ENCODE measurements around the gene XXYLT1.

Gene XXYLT1

GRCh38 chr3:195180490-195181112 lies 90.4 kb downstream of the XXYLT1 start:
- Mint-ChIP-seq H3K4me3 (peak overlapping the region; percentile 9), H3K27me3 (ENCODE audit: low read depth, poor library complexity) (peaks cover 9% of the 10 kb centered on the region), H3K4me1 (peaks cover 81% of the 10 kb centered on the region), H3K36me3 (ENCODE audit: low read depth) (peaks cover 29% of the 10 kb centered on the region), H3K27ac (peak overlapping the region; percentile 92), H3K9me3 (no peaks in the 10 kb centered on the region)
- TF ChIP-seq, protein P1, sequence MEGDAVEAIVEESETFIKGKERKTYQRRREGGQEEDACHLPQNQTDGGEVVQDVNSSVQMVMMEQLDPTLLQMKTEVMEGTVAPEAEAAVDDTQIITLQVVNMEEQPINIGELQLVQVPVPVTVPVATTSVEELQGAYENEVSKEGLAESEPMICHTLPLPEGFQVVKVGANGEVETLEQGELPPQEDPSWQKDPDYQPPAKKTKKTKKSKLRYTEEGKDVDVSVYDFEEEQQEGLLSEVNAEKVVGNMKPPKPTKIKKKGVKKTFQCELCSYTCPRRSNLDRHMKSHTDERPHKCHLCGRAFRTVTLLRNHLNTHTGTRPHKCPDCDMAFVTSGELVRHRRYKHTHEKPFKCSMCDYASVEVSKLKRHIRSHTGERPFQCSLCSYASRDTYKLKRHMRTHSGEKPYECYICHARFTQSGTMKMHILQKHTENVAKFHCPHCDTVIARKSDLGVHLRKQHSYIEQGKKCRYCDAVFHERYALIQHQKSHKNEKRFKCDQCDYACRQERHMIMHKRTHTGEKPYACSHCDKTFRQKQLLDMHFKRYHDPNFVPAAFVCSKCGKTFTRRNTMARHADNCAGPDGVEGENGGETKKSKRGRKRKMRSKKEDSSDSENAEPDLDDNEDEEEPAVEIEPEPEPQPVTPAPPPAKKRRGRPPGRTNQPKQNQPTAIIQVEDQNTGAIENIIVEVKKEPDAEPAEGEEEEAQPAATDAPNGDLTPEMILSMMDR (IDR thresholded peaks at IDR 0.05) = no peak
- DNase-seq = no peak

DNA sequence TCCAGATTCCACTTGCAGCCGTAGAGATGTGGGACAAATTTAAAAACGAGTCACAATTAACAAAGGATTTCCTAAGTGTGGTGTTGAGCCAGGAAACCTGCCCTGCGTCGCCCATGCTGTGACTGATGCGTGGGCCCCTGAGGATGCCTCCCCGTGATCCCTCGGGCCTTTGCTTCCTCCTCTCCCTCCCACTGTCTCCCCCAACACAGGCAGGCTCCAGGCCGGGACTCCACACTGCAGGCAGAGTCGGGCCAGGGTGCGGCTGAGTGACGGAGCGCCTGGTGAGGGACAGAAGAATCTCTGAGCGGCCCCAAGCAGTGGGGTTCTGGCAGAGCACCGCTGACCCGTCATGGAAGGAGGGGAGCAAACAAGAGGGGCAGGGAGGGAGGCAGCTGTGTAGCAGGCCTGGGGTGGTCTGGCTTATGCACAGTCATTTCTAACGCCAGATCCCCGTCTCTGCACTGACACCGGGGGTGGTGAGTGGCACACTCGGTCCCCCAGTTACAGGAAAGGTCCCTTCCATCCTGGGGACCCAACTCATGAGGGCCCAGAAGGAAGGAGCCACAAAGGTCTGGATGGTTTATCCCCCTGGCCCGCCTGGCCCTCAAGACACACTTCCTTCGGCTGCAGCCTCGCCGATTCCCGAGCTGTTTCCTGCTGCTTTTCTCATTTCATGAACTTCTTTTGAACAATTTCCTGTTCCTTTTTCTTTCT lies 91.0 kb downstream of the XXYLT1 start:
- H3K27ac Mint-ChIP-seq = peak overlapping the region; percentile 97
- DNase-seq = no peak
- peak overlapping the region; percentile 9 for H3K4me3 Mint-ChIP-seq
- H3K36me3 Mint-ChIP-seq (ENCODE audit: low read depth) = peaks cover 36% of the 10 kb centered on the region
- TF ChIP-seq, protein P1 (IDR thresholded peaks at IDR 0.05) = no peak
- peaks cover 82% of the 10 kb centered on the region for H3K4me1 Mint-ChIP-seq
- peaks cover 11% of the 10 kb centered on the region for H3K27me3 Mint-ChIP-seq (ENCODE audit: low read depth, poor library complexity)
- no peaks in the 10 kb centered on the region for H3K9me3 Mint-ChIP-seq

- TF ChIP-seq, protein P1 (IDR thresholded peaks at IDR 0.05) = no peak
- DNase-seq = no peak
- peaks cover 34% of the 10 kb centered on the region for H3K36me3 Mint-ChIP-seq (ENCODE audit: low read depth)
- H3K4me3 Mint-ChIP-seq = no peak overlapping the region
- peaks cover 11% of the 10 kb centered on the region for H3K27me3 Mint-ChIP-seq (ENCODE audit: low read depth, poor library complexity)
- no peak overlapping the region for H3K27ac Mint-ChIP-seq
- H3K4me1 Mint-ChIP-seq = peaks cover 76% of the 10 kb centered on the region
- H3K9me3 Mint-ChIP-seq = no peaks in the 10 kb centered on the region
Measured at GRCh38 chr3:195178124-195178910, 92.6 kb downstream of the XXYLT1 start.

GRCh38 chr3:195177422-195178123 lies 93.4 kb downstream of the XXYLT1 start:
- DNase-seq = no peak
- TF ChIP-seq, protein P1 (IDR thresholded peaks at IDR 0.05) = no peak
- Mint-ChIP-seq H3K27me3 (ENCODE audit: low read depth, poor library complexity) (peaks cover 14% of the 10 kb centered on the region), H3K36me3 (ENCODE audit: low read depth) (peaks cover 34% of the 10 kb centered on the region), H3K4me1 (peaks cover 76% of the 10 kb centered on the region), H3K4me3 (no peak overlapping the region), H3K9me3 (no peaks in the 10 kb centered on the region), H3K27ac (peak overlapping the region; percentile 59)

DNA sequence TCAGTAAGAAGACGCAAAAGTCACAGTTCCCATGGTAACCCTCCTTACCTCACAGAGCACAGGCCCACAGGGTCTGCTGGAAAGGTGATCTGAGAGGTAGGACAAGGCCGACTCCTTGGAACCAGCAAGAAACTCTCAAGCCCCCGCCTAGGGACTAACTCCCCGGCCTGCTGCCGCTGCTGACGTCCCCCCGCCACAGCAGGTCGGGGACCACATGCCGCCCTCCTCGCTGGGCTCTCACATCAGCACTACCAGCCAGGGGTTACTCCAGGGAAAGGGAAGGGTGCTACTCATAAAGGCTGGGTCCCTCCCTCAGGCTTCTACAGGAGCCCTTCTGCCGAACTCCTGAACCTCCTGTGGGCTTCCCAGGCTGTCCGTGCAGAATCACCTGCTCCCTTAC lies 94.2 kb downstream of the XXYLT1 start:
- H3K4me1 Mint-ChIP-seq = peaks cover 75% of the 10 kb centered on the region
- peaks cover 34% of the 10 kb centered on the region for H3K36me3 Mint-ChIP-seq (ENCODE audit: low read depth)
- DNase-seq = no peak
- peak overlapping the region; percentile 59 for H3K27ac Mint-ChIP-seq
- no peaks in the 10 kb centered on the region for H3K9me3 Mint-ChIP-seq
- H3K4me3 Mint-ChIP-seq = no peak overlapping the region
- peaks cover 14% of the 10 kb centered on the region for H3K27me3 Mint-ChIP-seq (ENCODE audit: low read depth, poor library complexity)
- TF ChIP-seq, protein P1 (IDR thresholded peaks at IDR 0.05) = no peak

All from nephron progenitor cell (in vitro differentiated cells).